ENCODE measurements around the gene MACO1. TPM values are rescaled to one million over a fixed set of nuclear protein-coding genes. Genes with fewer than 3 reads are reported as not detected.

Gene MACO1
- total RNA-seq, 4 donors from 2014 or later: 13.0 to 19.7 (median 16.3) TPM

- TF ChIP-seq CTCF (IDR thresholded peaks at IDR 0.05; ENCODE audit: low read depth): no peak
These were observed 37.3 kb downstream of the MACO1 start for GRCh38 chr1:25468033-25468432.

GRCh38 chr1:25469177-25469576 lies 38.5 kb downstream of the MACO1 start:
- no peak for TF ChIP-seq CTCF (IDR thresholded peaks at IDR 0.05; ENCODE audit: low read depth)

- no peak for TF ChIP-seq CTCF (IDR thresholded peaks at IDR 0.05; ENCODE audit: low read depth)
These were observed 41.8 kb downstream of the MACO1 start for GRCh38 chr1:25472471-25472870.

GRCh38 chr1:25473653-25474225 lies 43.0 kb downstream of the MACO1 start:
- no peak for TF ChIP-seq CTCF (IDR thresholded peaks at IDR 0.05; ENCODE audit: low read depth)

- no peak for TF ChIP-seq CTCF (IDR thresholded peaks at IDR 0.05; ENCODE audit: low read depth)
These were observed 43.8 kb downstream of the MACO1 start for GRCh38 chr1:25474439-25475047.

GRCh38 chr1:25476186-25477097 lies 45.7 kb downstream of the MACO1 start:
- TF ChIP-seq CTCF (IDR thresholded peaks at IDR 0.05; ENCODE audit: low read depth): no peak

- no peak for TF ChIP-seq CTCF (IDR thresholded peaks at IDR 0.05; ENCODE audit: low read depth)
These were observed 46.8 kb downstream of the MACO1 start for GRCh38 chr1:25477448-25478034.

Data from subcutaneous adipose tissue (tissue), 4 donors.